Stomach (tissue), 9 donors: ENCODE results near the gene TESK2. TPM values are rescaled to one million over a fixed set of nuclear protein-coding genes. Genes with fewer than 3 reads are reported as not detected.
"Not testable (repeated sequence)": the region's sequence is repeated elsewhere in the genome, so short reads cannot be mapped to it uniquely, and the experiment has no call there.

Experiments used
- DNase-seq, 2 donors: peaks; one replicate each; pipeline versions ENCODE4 v3.0.0 to v3.0.0-alpha.2; 2013 to 2019
- H3K27ac ChIP-seq, 5 donors: fragments of 200-600 bp in 4 of 5; sonication (generic) in 4 of 5; one replicate each; pipeline ENCODE4 v1.5.1; 2013 to 2019; ENCODE audit warnings: mild to moderate bottlenecking in 1 of 5, moderate library complexity in 1 of 5
- H3K27me3 ChIP-seq, 3 donors: fragments of 200-600 bp; sonication (generic); one replicate each; pipeline ENCODE4 v1.5.1; 2017 to 2019; ENCODE audit warnings: mixed run types in 1 of 3
- H3K36me3 ChIP-seq, 4 donors: fragments of 200-600 bp; sonication (generic); 1 replicate in 3 of 4; 2 replicates in 1 of 4; pipeline ENCODE4 v1.5.1; 2016 to 2019
- H3K4me1 ChIP-seq, 4 donors: fragments of 200-600 bp; sonication (generic); one replicate each; pipeline ENCODE4 v1.5.1; 2016 to 2019
- H3K4me3 ChIP-seq, 4 donors: fragments of 200-600 bp; sonication (generic) in 3 of 4; one replicate each; pipeline ENCODE4 v1.5.1; 2016 to 2019; ENCODE audit warnings: mild to moderate bottlenecking in 1 of 4
- H3K9me3 ChIP-seq, 4 donors: fragments of 200-600 bp; sonication (generic); one replicate each; pipeline ENCODE4 v1.5.1; 2016 to 2019
- CTCF ChIP-seq, 7 experiments: fragments of 450-650 bp in 4 of 7; fragments of 200-600 bp in 3 of 7; sonication (generic) in 3 of 7; IDR thresholded peaks; one replicate each; pipeline ENCODE4 v1.5.1; 2016 to 2019; ENCODE audit warnings: antibody characterized with exemption in 7 of 7, control low read depth in 2 of 7, mild to moderate bottlenecking in 1 of 7
- EP300 ChIP-seq: sonication (generic); formaldehyde crosslinking; IDR thresholded peaks from one replicate; pipeline ENCODE4 v1.6.1; 2017; ENCODE audit warnings: antibody characterized with exemption
- POLR2A ChIP-seq, 4 donors: fragments of 450-650 bp; IDR thresholded peaks; one replicate each; pipeline ENCODE4 v1.6.1; 2016; ENCODE audit warnings: antibody characterized with exemption in 4 of 4, control low read depth in 2 of 4, mild to moderate bottlenecking in 1 of 4, moderate library complexity in 1 of 4
- POLR2AphosphoS5 ChIP-seq, 3 donors: sonication (generic); formaldehyde crosslinking; IDR thresholded peaks; one replicate each; pipeline ENCODE4 v1.6.1; 2016; ENCODE audit warnings: antibody characterized with exemption in 3 of 3
- WGBS, 5 donors: extraction: QIAGEN DNeasy Blood & Tissue Kit in 3 of 5; methylation state at CpG; one replicate each; pipeline versions ENCODE4 v1.1.5 to v1.1.7; 2013 to 2018; 5-methylcytosine and 5-hydroxymethylcytosine counted together
- intact Hi-C: fragments of 100-400 bp; cut with DNase I; formaldehyde crosslinking; loops from one replicate; pipeline ENCODE4 v1.15.1; 2023; ENCODE audit warnings: low total_unique reads
- polyA plus RNA-seq, 3 donors: library from polyadenylated mRNA; stranded (reverse); fragments of 200-250 nt; gene quantifications; one replicate each; pipeline ENCODE4 v1.2.3, GENCODE V29; 2013
- total RNA-seq, 5 donors: library from RNA; depleted of rRNA; stranded (reverse); fragments of >200 nt; gene quantifications; one replicate each; pipeline versions ENCODE4 v1.1.0 to v1.2.3, GENCODE V29; 2014 to 2016
- donor health status: healthy with polysubstance abuse.
- donor health status: Bipolar disorder and iron deficiency.
- donor health status: healthy.

TESK2 gene
- total and polyA plus RNA-seq, 8 donors = 2.8 to 11.2 (median 4.0) TPM; not detected in 1

- Histone ChIP-seq H3K27me3 (no peaks in the 10 kb centered on the region), H3K36me3 (peaks cover 56 to 77% (median 72%) of the 10 kb centered on the region in 4 donors), H3K4me3 (peak overlapping the region in 1 of 4 donors; percentile 6), H3K27ac (peak overlapping the region in 1 of 5 donors; percentile 19), H3K9me3 (no peaks in the 10 kb centered on the region), H3K4me1 (peaks cover 10 to 55% (median 30%) of the 10 kb centered on the region in 4 donors)
- TF ChIP-seq POLR2AphosphoS5 (IDR thresholded peaks at IDR 0.05) (no peak), EP300 (no peak), POLR2A (IDR thresholded peaks at IDR 0.05) (no peak), CTCF (IDR thresholded peaks at IDR 0.05) (no peak)
- WGBS, 5 donors = 41 to 56% (median 50%) methylated on average over 3 of the region's 3 CpGs
- DNase-seq = no peak
- intact Hi-C loops = loop anchor here (5.0 kb wide), 1 partner anchor 51 kb away; no protein-coding TSS in a partner anchor
These were observed 25.1 kb upstream of the TESK2 start for GRCh38 chr1:45516036-45516435.

GRCh38 chr1:45513532-45514260, 22.7 kb upstream of the TESK2 start:
- peak overlapping the region in 1 of 5 donors; percentile 19 for H3K27ac ChIP-seq
- intact Hi-C loops, H3K9me3 ChIP-seq, DNase-seq, H3K27me3 ChIP-seq, H3K4me3 ChIP-seq: not testable (repeated sequence)
- peaks cover 7 to 55% (median 25%) of the 10 kb centered on the region in 4 donors for H3K4me1 ChIP-seq
- peaks cover 73 to 99% (median 95%) of the 10 kb centered on the region in 4 donors for H3K36me3 ChIP-seq
- 56 to 68% (median 60%) methylated on average over 9 of the region's 9 CpGs for WGBS, 5 donors

GRCh38 chr1:45512641-45513054, 21.7 kb upstream of the TESK2 start:
- no peaks in the 10 kb centered on the region for H3K27me3 ChIP-seq
- H3K9me3 ChIP-seq = no peaks in the 10 kb centered on the region
- 79 to 97% (median 94%) methylated on average over 1 of the region's 1 CpG for WGBS, 5 donors
- intact Hi-C loops = no loop called here
- no peak overlapping the region for H3K4me3 ChIP-seq
- peak; percentile 73 to 83 for DNase-seq
- peak overlapping the region in 1 of 5 donors; percentile 5 for H3K27ac ChIP-seq
- H3K36me3 ChIP-seq = peaks cover 69 to 100% (median 97%) of the 10 kb centered on the region in 4 donors
- peaks cover 7 to 53% (median 28%) of the 10 kb centered on the region in 4 donors for H3K4me1 ChIP-seq
- peak in 5 of 7 experiments; percentile 45 to 76 (median 57) for TF ChIP-seq CTCF (IDR thresholded peaks at IDR 0.05)
- TF ChIP-seq POLR2AphosphoS5 (IDR thresholded peaks at IDR 0.05) = peak in 1 of 3 donors; percentile 71
- no peak for TF ChIP-seq POLR2A (IDR thresholded peaks at IDR 0.05)
- no peak for TF ChIP-seq EP300

GRCh38 chr1:45510972-45511527, 20.1 kb upstream of the TESK2 start:
- TF ChIP-seq CTCF (IDR thresholded peaks at IDR 0.05) = no peak
- no peak for TF ChIP-seq POLR2A (IDR thresholded peaks at IDR 0.05)
- no peak for TF ChIP-seq EP300
- TF ChIP-seq POLR2AphosphoS5 (IDR thresholded peaks at IDR 0.05) = no peak
- Histone ChIP-seq H3K9me3 (no peaks in the 10 kb centered on the region), H3K4me1 (peaks cover 0 to 38% (median 16%) of the 10 kb centered on the region in 4 donors), H3K27me3 (no peaks in the 10 kb centered on the region), H3K27ac (peak overlapping the region in 1 of 5 donors; percentile 1), H3K36me3 (peaks cover 55 to 95% (median 83%) of the 10 kb centered on the region in 4 donors), H3K4me3 (no peak overlapping the region)
- intact Hi-C loops = no loop called here
- WGBS, 5 donors = 68 to 87% (median 85%) methylated on average over 4 of the region's 4 CpGs
- DNase-seq = no peak
